CD4-positive, CD25-positive, alpha-beta regulatory T cell (primary cell): ENCODE data around the gene OR52A5. TPM values are rescaled to one million over a fixed set of nuclear protein-coding genes. Genes with fewer than 3 reads are reported as not detected.

Source experiments
- ATAC-seq, 2 donors: fragments of 150-1000 bp; cut with Tn5 transposase; one replicate each; pipeline ENCODE4 v1.10.0; 2021; ENCODE audit warnings: low read depth in 2 of 2, moderate number of reproducible peaks in 2 of 2, moderate library complexity in 1 of 2
- DNase-seq, 3 donors: peaks; one replicate each; pipeline versions ENCODE4 v3.0.0 to v3.0.0-alpha.2; 2012 to 2022; ENCODE audit warnings: mixed read lengths in 1 of 3
- H3K27ac ChIP-seq: one replicate; pipeline ENCODE4 v1.7.0; 2013; ENCODE audit warnings: mild to moderate bottlenecking, low read length; ENCODE audit not compliant: insufficient read depth, poor library complexity, severe bottlenecking
- H3K27me3 ChIP-seq: one replicate; pipeline ENCODE4 v1.7.0; 2013; ENCODE audit warnings: low read length; ENCODE audit not compliant: control insufficient read depth, insufficient read depth
- H3K36me3 ChIP-seq: one replicate; pipeline ENCODE4 v1.7.0; 2013; ENCODE audit warnings: mild to moderate bottlenecking, low read length, moderate library complexity; ENCODE audit not compliant: control insufficient read depth, insufficient read depth
- H3K4me1 ChIP-seq: 2 replicates; pipeline ENCODE4 v1.7.0; 2013; ENCODE audit warnings: mild to moderate bottlenecking, low read length; ENCODE audit not compliant: insufficient read depth, control insufficient read depth, poor library complexity, severe bottlenecking
- H3K4me3 ChIP-seq: one replicate; pipeline ENCODE4 v1.7.0; 2013; ENCODE audit warnings: low read depth, mild to moderate bottlenecking, low read length, moderate library complexity
- H3K9me3 ChIP-seq, 2 experiments: 1 replicate in 1 of 2; 2 replicates in 1 of 2; pipeline ENCODE4 v1.7.0; 2013; ENCODE audit warnings: low read length in 2 of 2, mild to moderate bottlenecking in 1 of 2, moderate library complexity in 1 of 2; ENCODE audit not compliant: control insufficient read depth in 2 of 2
- H3K27ac Mint-ChIP-seq, 3 donors: one replicate each; pipeline ENCODE4 v1.8.0; 2020 to 2022; ENCODE audit warnings: mild to moderate bottlenecking in 3 of 3, mixed read lengths in 3 of 3, moderate library complexity in 2 of 3
- H3K27me3 Mint-ChIP-seq: one replicate; pipeline ENCODE4 v1.8.0; 2022; ENCODE audit warnings: mild to moderate bottlenecking, mixed read lengths
- H3K36me3 Mint-ChIP-seq: one replicate; pipeline ENCODE4 v1.8.0; 2020; ENCODE audit warnings: mixed read lengths
- H3K4me1 Mint-ChIP-seq, 4 donors: one replicate each; pipeline ENCODE4 v1.8.0; 2020 to 2022; ENCODE audit warnings: mixed read lengths in 4 of 4, mild to moderate bottlenecking in 1 of 4
- H3K4me3 Mint-ChIP-seq, 4 donors: one replicate each; pipeline ENCODE4 v1.8.0; 2020 to 2022; ENCODE audit warnings: mild to moderate bottlenecking in 4 of 4, mixed read lengths in 4 of 4, moderate library complexity in 3 of 4
- H3K9me3 Mint-ChIP-seq, 7 donors: one replicate each; pipeline ENCODE4 v1.8.0; 2020 to 2022; ENCODE audit warnings: mixed read lengths in 7 of 7, mild to moderate bottlenecking in 3 of 7, moderate library complexity in 2 of 7
- polyA plus RNA-seq, 4 donors: library from polyadenylated mRNA; unstranded; fragments of 300-500 nt; fragmentation: Illumina TruSeq; gene quantifications; one replicate each; pipeline ENCODE4 v1.2.3, GENCODE V29; 2021
- total RNA-seq: library from RNA; stranded (reverse); gene quantifications from one replicate; pipeline ENCODE4 v1.2.3, GENCODE V29; 2022

Gene OR52A5
- total and polyA plus RNA-seq, 5 donors from 2014 or later: not detected

- no peak for ATAC-seq
- H3K4me3 ChIP-seq: no peak overlapping the region
- H3K36me3 ChIP-seq: no peaks in the 10 kb centered on the region
- Mint-ChIP-seq H3K36me3 (no peaks in the 10 kb centered on the region), H3K27me3 (no peaks in the 10 kb centered on the region), H3K27ac (no peak overlapping the region), H3K4me3 (no peak overlapping the region), H3K4me1 (no peaks in the 10 kb centered on the region), H3K9me3 (no peaks in the 10 kb centered on the region)
- no peaks in the 10 kb centered on the region for H3K9me3 ChIP-seq
- DNase-seq: no peak
- H3K27ac ChIP-seq: no peak overlapping the region
- H3K4me1 ChIP-seq: no peaks in the 10 kb centered on the region
- H3K27me3 ChIP-seq: no peaks in the 10 kb centered on the region
Observed at GRCh38 chr11:5107285-5107684, 30.9 kb downstream of the OR52A5 start.

GRCh38 chr11:5103066-5103465 is 35.1 kb downstream of the OR52A5 start:
- no peak overlapping the region for H3K4me3 Mint-ChIP-seq
- no peak overlapping the region for H3K27ac Mint-ChIP-seq
- H3K27ac ChIP-seq: no peak overlapping the region
- H3K9me3 ChIP-seq: no peaks in the 10 kb centered on the region
- H3K36me3 ChIP-seq: no peaks in the 10 kb centered on the region
- H3K4me1 ChIP-seq: no peaks in the 10 kb centered on the region
- ATAC-seq (no peak), DNase-seq (no peak)
- H3K27me3 ChIP-seq: no peaks in the 10 kb centered on the region
- H3K4me1 Mint-ChIP-seq: no peaks in the 10 kb centered on the region
- no peak overlapping the region for H3K4me3 ChIP-seq
- no peaks in the 10 kb centered on the region for H3K36me3 Mint-ChIP-seq
- no peaks in the 10 kb centered on the region for H3K9me3 Mint-ChIP-seq
- no peaks in the 10 kb centered on the region for H3K27me3 Mint-ChIP-seq

GRCh38 chr11:5102246-5102645 is 35.9 kb downstream of the OR52A5 start:
- no peaks in the 10 kb centered on the region for H3K9me3 ChIP-seq
- no peak overlapping the region for H3K27ac ChIP-seq
- H3K36me3 ChIP-seq: no peaks in the 10 kb centered on the region
- no peak overlapping the region for H3K4me3 Mint-ChIP-seq
- H3K36me3 Mint-ChIP-seq: no peaks in the 10 kb centered on the region
- DNase-seq: no peak
- no peak overlapping the region for H3K4me3 ChIP-seq
- H3K4me1 Mint-ChIP-seq: no peaks in the 10 kb centered on the region
- no peaks in the 10 kb centered on the region for H3K27me3 ChIP-seq
- H3K4me1 ChIP-seq: no peaks in the 10 kb centered on the region
- no peak overlapping the region for H3K27ac Mint-ChIP-seq
- H3K27me3 Mint-ChIP-seq: no peaks in the 10 kb centered on the region
- H3K9me3 Mint-ChIP-seq: no peaks in the 10 kb centered on the region
- ATAC-seq: no peak

GRCh38 chr11:5096011-5096410 is 42.1 kb downstream of the OR52A5 start:
- Mint-ChIP-seq H3K36me3 (no peaks in the 10 kb centered on the region), H3K4me1 (no peaks in the 10 kb centered on the region), H3K27ac (no peak overlapping the region), H3K27me3 (no peaks in the 10 kb centered on the region), H3K4me3 (no peak overlapping the region), H3K9me3 (peaks cover 0 to 2% (median 0%) of the 10 kb centered on the region in 7 donors)
- no peak for ATAC-seq
- no peaks in the 10 kb centered on the region for H3K4me1 ChIP-seq
- no peak overlapping the region for H3K4me3 ChIP-seq
- no peaks in the 10 kb centered on the region for H3K36me3 ChIP-seq
- DNase-seq: no peak
- no peaks in the 10 kb centered on the region for H3K27me3 ChIP-seq
- H3K9me3 ChIP-seq: no peaks in the 10 kb centered on the region
- H3K27ac ChIP-seq: no peak overlapping the region

- Histone ChIP-seq H3K4me3 (no peak overlapping the region), H3K9me3 (no peaks in the 10 kb centered on the region), H3K27me3 (no peaks in the 10 kb centered on the region), H3K36me3 (no peaks in the 10 kb centered on the region), H3K4me1 (no peaks in the 10 kb centered on the region), H3K27ac (no peak overlapping the region)
- DNase-seq (no peak), ATAC-seq (no peak)
- Mint-ChIP-seq H3K27me3 (no peaks in the 10 kb centered on the region), H3K36me3 (no peaks in the 10 kb centered on the region), H3K9me3 (peaks cover 0 to 4% (median 1%) of the 10 kb centered on the region in 7 donors), H3K27ac (no peak overlapping the region), H3K4me1 (no peaks in the 10 kb centered on the region), H3K4me3 (no peak overlapping the region)
Observed at GRCh38 chr11:5092821-5093585, 45.2 kb downstream of the OR52A5 start.

GRCh38 chr11:5090668-5091067 is 47.5 kb downstream of the OR52A5 start:
- Mint-ChIP-seq H3K27ac (no peak overlapping the region), H3K4me1 (no peaks in the 10 kb centered on the region), H3K9me3 (peaks cover 0 to 5% (median 1%) of the 10 kb centered on the region in 7 donors), H3K4me3 (no peak overlapping the region), H3K27me3 (no peaks in the 10 kb centered on the region), H3K36me3 (no peaks in the 10 kb centered on the region)
- Histone ChIP-seq H3K9me3 (no peaks in the 10 kb centered on the region), H3K4me3 (no peak overlapping the region), H3K27me3 (no peaks in the 10 kb centered on the region), H3K36me3 (no peaks in the 10 kb centered on the region), H3K4me1 (no peaks in the 10 kb centered on the region), H3K27ac (no peak overlapping the region)
- ATAC-seq (no peak), DNase-seq (no peak)

- Mint-ChIP-seq H3K9me3 (peaks cover 0 to 5% (median 1%) of the 10 kb centered on the region in 7 donors), H3K4me1 (no peaks in the 10 kb centered on the region), H3K27me3 (no peaks in the 10 kb centered on the region)
Observed at GRCh38 chr11:5088556-5088955, 49.6 kb downstream of the OR52A5 start.

GRCh38 chr11:5083602-5084001 is 54.6 kb downstream of the OR52A5 start:
- DNase-seq (no peak), ATAC-seq (no peak)
- no peaks in the 10 kb centered on the region for H3K36me3 ChIP-seq
- H3K27ac Mint-ChIP-seq: no peak overlapping the region
- no peaks in the 10 kb centered on the region for H3K4me1 ChIP-seq
- no peak overlapping the region for H3K4me3 ChIP-seq
- no peak overlapping the region for H3K27ac ChIP-seq
- peaks cover 4% of the 10 kb centered on the region for H3K27me3 Mint-ChIP-seq
- H3K9me3 ChIP-seq: no peaks in the 10 kb centered on the region
- no peaks in the 10 kb centered on the region for H3K36me3 Mint-ChIP-seq
- no peak overlapping the region for H3K4me3 Mint-ChIP-seq
- H3K9me3 Mint-ChIP-seq: peaks cover 0 to 6% (median 0%) of the 10 kb centered on the region in 7 donors
- H3K27me3 ChIP-seq: no peaks in the 10 kb centered on the region
- no peaks in the 10 kb centered on the region for H3K4me1 Mint-ChIP-seq

More at GRCh38 chr11:5088556-5088955, 49.6 kb downstream of the OR52A5 start:
- Mint-ChIP-seq H3K4me3 (no peak overlapping the region), H3K36me3 (no peaks in the 10 kb centered on the region), H3K27ac (no peak overlapping the region)
- Histone ChIP-seq H3K27ac (no peak overlapping the region), H3K36me3 (no peaks in the 10 kb centered on the region), H3K27me3 (no peaks in the 10 kb centered on the region), H3K4me1 (no peaks in the 10 kb centered on the region), H3K9me3 (no peaks in the 10 kb centered on the region), H3K4me3 (no peak overlapping the region)
- DNase-seq: no peak
- ATAC-seq: no peak
